HepG2 (cell line): Measurements from ENCODE around the gene ARMC8. TPM values are rescaled to one million over a fixed set of nuclear protein-coding genes. Genes with fewer than 3 reads are reported as not detected.

Experiments
- ATAC-seq: fragments of 200-7000 bp; cut with Tn5 transposase; 3 replicates; pipeline ENCODE4 v1.9.1; 2020; ENCODE audit warnings: mild to moderate bottlenecking, moderate library complexity
- BruUV-seq: library from RNA; stranded (reverse); fragments of 400-500 nt; replicated peaks from 2 replicates; lab custom pipeline; 2021; lab: Mats Ljungman, UMichigan
- CTCF ChIA-PET: fragments of 300-600 bp; formaldehyde crosslinking; extraction: SDS; loops from one replicate; lab custom pipeline; 2021; ENCODE audit warnings: low total read pairs, inconsistent platforms, low intra/inter-chr PET ratio; lab: Yijun Ruan, JAX
- POLR2A ChIA-PET: fragments of 350-600 bp; sonication (Branson Sonifier 250); formaldehyde crosslinking; loops from one replicate; lab custom pipeline; 2020; ENCODE audit warnings: antibody characterized with exemption, inconsistent platforms; lab: Yijun Ruan, JAX
- DNase-seq: peaks from one replicate; pipeline ENCODE4 v3.0.0-alpha.2; 2015; ENCODE audit warnings: low spot score
- FAIRE-seq: peaks from 3 replicates; lab custom pipeline; 2011; peaks lifted over from hg19 to GRCh38; lab: Jason Lieb, UNC
- H2AFZ ChIP-seq: one replicate; pipeline ENCODE4 v1.6.1; 2011; ENCODE audit warnings: low read length, inconsistent platforms
- H3K27ac ChIP-seq: fragments of 300-600 bp; 3 replicates; pipeline ENCODE4 v1.8.0; 2011; ENCODE audit warnings: mixed run types, mild to moderate bottlenecking, mixed read lengths, low read length, inconsistent platforms; ENCODE audit not compliant: insufficient read depth; ENCODE audit errors: extremely low read length
- H3K27me3 ChIP-seq, 2 experiments: fragments of 200-600 bp in 1 of 2; 2 replicates in 1 of 2; 3 replicates in 1 of 2; pipeline versions ENCODE4 v1.6.0 to v1.8.0; 2011; ENCODE audit warnings: low read length in 2 of 2, mild to moderate bottlenecking in 2 of 2, moderate library complexity in 2 of 2, inconsistent platforms in 1 of 2; ENCODE audit not compliant: insufficient read depth in 2 of 2, control insufficient read depth in 1 of 2
- H3K36me3 ChIP-seq, 2 experiments: fragments of 200-600 bp in 1 of 2; replicated peaks in 1 of 2; 2 replicates in 1 of 2; 3 replicates in 1 of 2; pipeline versions ENCODE4 v1.5.1 to v1.8.0; 2011; ENCODE audit warnings: low read length in 2 of 2, inconsistent platforms in 1 of 2; ENCODE audit not compliant: insufficient read depth in 2 of 2, control insufficient read depth in 1 of 2
- H3K4me1 ChIP-seq: 2 replicates; pipeline ENCODE4 v1.5.1; 2012; ENCODE audit warnings: low read length, inconsistent platforms; ENCODE audit not compliant: insufficient read depth
- H3K4me2 ChIP-seq: 2 replicates; pipeline ENCODE4 v1.6.0; 2011; ENCODE audit warnings: low read depth, low read length, inconsistent platforms
- H3K4me3 ChIP-seq, 3 experiments: fragments of 200-600 bp in 1 of 3; sonication (generic), shearing (Covaris generic) in 1 of 3; replicated peaks in 1 of 3; 2 replicates each; pipeline ENCODE4 v1.5.1; 2011 to 2016; ENCODE audit warnings: low read length in 3 of 3, inconsistent platforms in 2 of 3, low read depth in 2 of 3, mild to moderate bottlenecking in 2 of 3, control low read depth in 1 of 3, mixed read lengths in 1 of 3; ENCODE audit not compliant: insufficient read depth in 1 of 3
- H3K79me2 ChIP-seq: one replicate; pipeline ENCODE4 v1.6.1; 2011; ENCODE audit warnings: low read length, inconsistent platforms; ENCODE audit not compliant: insufficient read depth
- H3K9ac ChIP-seq: 2 replicates; pipeline ENCODE4 v1.6.0; 2011; ENCODE audit warnings: mild to moderate bottlenecking, low read depth, low read length, inconsistent platforms; ENCODE audit not compliant: insufficient read depth
- H3K9me3 ChIP-seq: 2 replicates; pipeline ENCODE4 v1.5.1; 2012; ENCODE audit warnings: mild to moderate bottlenecking, low read length
- H4K20me1 ChIP-seq: 2 replicates; pipeline ENCODE4 v1.6.0; 2011; ENCODE audit warnings: inconsistent platforms, mild to moderate bottlenecking, low read length, moderate library complexity; ENCODE audit not compliant: insufficient read depth
- CBX1 ChIP-seq: IDR thresholded peaks from one replicate; pipeline ENCODE4 v1.6.1; 2016; ENCODE audit warnings: antibody characterized with exemption, low read depth
- ZKSCAN8 ChIP-seq: IDR thresholded peaks from 2 replicates; pipeline ENCODE4 v1.6.1; 2016; ENCODE audit warnings: borderline replicate concordance, missing genetic modification reagents, missing compliant biosample characterization
- WGBS: methylation state at CpG from one replicate; pipeline ENCODE4 v1.1.6; 2017; ENCODE audit warnings: low lambda C conversion rate; 5-methylcytosine and 5-hydroxymethylcytosine counted together
- in situ Hi-C: cut with HindIII; loops from 2 replicates; pipeline ENCODE4 v1.10.0; 2017; ENCODE audit warnings: low pct_unique_long_range_greater_than_20kb; ENCODE audit not compliant: extremely low pct_ligation_motif_present
- intact Hi-C: fragments of 100-400 bp; cut with micrococcal nuclease; formaldehyde crosslinking; loops from one replicate; pipeline ENCODE4 v1.10.0; 2022; ENCODE audit not compliant: unreplicated experiment
- polyA plus RNA-seq, 8 experiments: library from polyadenylated mRNA; depleted of rRNA in 3 of 8; stranded (reverse) in 7 of 8; unstranded in 1 of 8; fragments of >200 nt; fragmentation: Illumina TruSeq in 4 of 8; extraction: Trizol in 4 of 8; gene quantifications; 2 replicates each; pipeline versions ENCODE4 v1.2.1 to v1.2.3, GENCODE V29; 2011 to 2016; ENCODE audit warnings: low read depth in 4 of 8, missing spikeins in 1 of 8, mixed read lengths in 1 of 8; ENCODE audit not compliant: insufficient read depth in 1 of 8
- total RNA-seq, 5 experiments: library from RNA; depleted of rRNA; stranded (reverse); fragments of >200 nt; fragmentation: Illumina TruSeq; extraction: Trizol; gene quantifications; 2 replicates each; pipeline ENCODE4 v1.2.3, GENCODE V29; 2016; ENCODE audit warnings: low read depth in 1 of 5
- TF ChIP-seq, protein P1 (sequence below): sonication (generic); formaldehyde crosslinking; IDR thresholded peaks from 2 replicates; pipeline ENCODE4 v1.8.0; 2022; ENCODE audit warnings: missing genetic modification reagents, mild to moderate bottlenecking, borderline replicate concordance

The ARMC8 gene
- total and polyA plus RNA-seq, 2 of the 13 experiments (the other 11 are each of a cell fraction or from before 2014, with no cell fraction given) = 38.9 to 55.3 TPM

GRCh38 chr3:138206196-138206595 is 19.1 kb downstream of the ARMC8 start:
- no peak for DNase-seq
- in situ Hi-C loops = no loop called here
- WGBS = 99% methylated on average over 2 of the region's 2 CpGs
- H3K36me3 ChIP-seq = peaks cover 0 to 3% of the 10 kb centered on the region in 2 experiments; a peak in 4 of 5 replicates
- H4K20me1 ChIP-seq = peaks cover 19% of the 10 kb centered on the region
- POLR2A ChIA-PET = no interaction called here
- H2AFZ ChIP-seq = no peak overlapping the region
- H3K79me2 ChIP-seq = peaks cover 88% of the 10 kb centered on the region
- H3K4me3 ChIP-seq = no peak overlapping the region
- no peak for ATAC-seq
- CTCF ChIA-PET = no interaction called here
- no peak overlapping the region for H3K4me2 ChIP-seq
- TF ChIP-seq, protein P1, sequence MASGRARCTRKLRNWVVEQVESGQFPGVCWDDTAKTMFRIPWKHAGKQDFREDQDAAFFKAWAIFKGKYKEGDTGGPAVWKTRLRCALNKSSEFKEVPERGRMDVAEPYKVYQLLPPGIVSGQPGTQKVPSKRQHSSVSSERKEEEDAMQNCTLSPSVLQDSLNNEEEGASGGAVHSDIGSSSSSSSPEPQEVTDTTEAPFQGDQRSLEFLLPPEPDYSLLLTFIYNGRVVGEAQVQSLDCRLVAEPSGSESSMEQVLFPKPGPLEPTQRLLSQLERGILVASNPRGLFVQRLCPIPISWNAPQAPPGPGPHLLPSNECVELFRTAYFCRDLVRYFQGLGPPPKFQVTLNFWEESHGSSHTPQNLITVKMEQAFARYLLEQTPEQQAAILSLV (CRISPR knock-in tag) = no peak
- TF ChIP-seq, all 625 proteins: peak for 0
- H3K9ac ChIP-seq = no peak overlapping the region
- intact Hi-C loops = no loop called here
- no peak for FAIRE-seq
- no peaks in the 10 kb centered on the region for H3K27me3 ChIP-seq
- BruUV-seq = no TSS peak
- H3K27ac ChIP-seq = no peak overlapping the region
- H3K4me1 ChIP-seq = no peaks in the 10 kb centered on the region
- H3K9me3 ChIP-seq = no peaks in the 10 kb centered on the region

GRCh38 chr3:138210528-138210927 is 23.4 kb downstream of the ARMC8 start:
- H3K79me2 ChIP-seq = peaks cover 53% of the 10 kb centered on the region
- BruUV-seq = no TSS peak
- peaks cover 3% of the 10 kb centered on the region in 2 experiments; a peak in 3 of 5 replicates for H3K36me3 ChIP-seq
- no peak overlapping the region for H3K4me3 ChIP-seq
- no peak overlapping the region for H2AFZ ChIP-seq
- H3K27ac ChIP-seq = no peak overlapping the region
- intact Hi-C loops = no loop called here
- in situ Hi-C loops = no loop called here
- no peaks in the 10 kb centered on the region for H3K27me3 ChIP-seq
- no peak overlapping the region for H3K4me2 ChIP-seq
- no peaks in the 10 kb centered on the region for H3K9me3 ChIP-seq
- DNase-seq (no peak), FAIRE-seq (no peak), ATAC-seq (no peak)
- ChIA-PET CTCF (no interaction called here), POLR2A (no interaction called here)
- WGBS = 96% methylated on average over 3 of the region's 3 CpGs
- peaks cover 16% of the 10 kb centered on the region for H4K20me1 ChIP-seq
- no peak for TF ChIP-seq ZKSCAN8 (CRISPR knock-in tag)
- TF ChIP-seq CBX1 = no peak
- H3K4me1 ChIP-seq = no peaks in the 10 kb centered on the region
- H3K9ac ChIP-seq = no peak overlapping the region
